Activated naive CD4-positive, alpha-beta T cell treated with anti-CD3 and anti-CD28 coated beads, Interleukin-2, amount 10 ng/mL, durations not matched to agents 7 days and 5 days (primary cell): ENCODE data around the gene LRP4.

Experiments used
- CTCF ChIA-PET: fragments of 350-600 bp; sonication (Branson Sonifier 250); formaldehyde crosslinking; loops from one replicate; lab custom pipeline; 2021; ENCODE audit warnings: antibody characterized with exemption; lab: Charles Lee
- DNase-seq: peaks from one replicate; pipeline ENCODE4 v3.0.0-alpha.2; 2020
- H3K27ac Mint-ChIP-seq: one replicate; pipeline ENCODE4 v1.8.0; 2021; ENCODE audit warnings: mild to moderate bottlenecking, moderate library complexity, mixed read lengths
- H3K27me3 Mint-ChIP-seq: one replicate; pipeline ENCODE4 v1.8.0; 2021; ENCODE audit warnings: mild to moderate bottlenecking, mixed read lengths
- H3K36me3 Mint-ChIP-seq: one replicate; pipeline ENCODE4 v1.8.0; 2021; ENCODE audit warnings: mixed read lengths
- H3K4me1 Mint-ChIP-seq: one replicate; pipeline ENCODE4 v1.8.0; 2021; ENCODE audit warnings: mixed read lengths
- H3K4me3 Mint-ChIP-seq: one replicate; pipeline ENCODE4 v1.8.0; 2021; ENCODE audit warnings: mild to moderate bottlenecking, moderate library complexity, mixed read lengths
- H3K9me3 Mint-ChIP-seq: one replicate; pipeline ENCODE4 v1.8.0; 2021; ENCODE audit warnings: mixed read lengths

The LRP4 gene

DNA sequence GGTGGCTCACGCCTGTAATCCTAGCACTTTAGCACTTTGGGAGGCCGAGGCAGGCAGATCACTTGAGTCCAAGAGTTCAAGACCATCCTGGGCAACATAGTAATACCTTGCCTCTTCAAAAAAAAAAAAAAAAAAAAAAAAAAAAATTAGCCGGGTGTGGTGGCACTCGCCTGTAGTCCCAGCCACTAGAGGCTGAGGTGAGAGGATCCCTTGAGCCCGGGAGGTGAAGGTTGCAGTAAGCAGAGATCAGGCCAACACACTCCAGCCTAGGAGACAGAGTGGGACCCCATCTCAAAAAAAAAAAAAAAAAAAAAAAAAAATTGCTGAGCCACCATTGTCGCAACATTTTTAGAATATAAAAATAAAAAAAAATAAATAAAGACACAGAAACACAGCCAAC lies 79.8 kb downstream of the LRP4 start:
- CTCF ChIA-PET: no interaction called here
- Mint-ChIP-seq H3K4me1 (peaks cover 38% of the 10 kb centered on the region), H3K36me3 (peaks cover 7% of the 10 kb centered on the region), H3K27ac (no peak overlapping the region), H3K27me3 (no peaks in the 10 kb centered on the region), H3K9me3 (no peaks in the 10 kb centered on the region), H3K4me3 (no peak overlapping the region)
- no peak for DNase-seq

DNA sequence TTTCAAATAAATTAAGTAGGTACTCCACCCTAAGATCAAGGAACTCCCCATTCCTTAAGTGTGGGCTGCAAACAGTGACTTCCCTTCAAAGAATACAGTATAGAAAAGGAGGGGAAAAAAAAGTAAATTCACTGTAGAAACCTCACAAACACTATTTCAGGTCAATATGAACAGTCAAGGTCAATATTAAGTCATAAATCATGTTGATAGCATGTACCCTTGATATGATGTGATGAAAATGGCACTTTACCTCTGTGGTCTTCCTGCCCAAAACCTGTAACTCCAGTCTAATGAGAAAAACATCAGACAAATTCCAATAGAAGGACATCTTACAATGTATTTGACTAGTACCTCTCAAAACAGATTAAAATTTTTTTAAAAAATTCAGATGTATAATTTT lies 80.5 kb downstream of the LRP4 start:
- CTCF ChIA-PET: no interaction called here
- Mint-ChIP-seq H3K36me3 (peaks cover 7% of the 10 kb centered on the region), H3K4me1 (peaks cover 32% of the 10 kb centered on the region)

DNA sequence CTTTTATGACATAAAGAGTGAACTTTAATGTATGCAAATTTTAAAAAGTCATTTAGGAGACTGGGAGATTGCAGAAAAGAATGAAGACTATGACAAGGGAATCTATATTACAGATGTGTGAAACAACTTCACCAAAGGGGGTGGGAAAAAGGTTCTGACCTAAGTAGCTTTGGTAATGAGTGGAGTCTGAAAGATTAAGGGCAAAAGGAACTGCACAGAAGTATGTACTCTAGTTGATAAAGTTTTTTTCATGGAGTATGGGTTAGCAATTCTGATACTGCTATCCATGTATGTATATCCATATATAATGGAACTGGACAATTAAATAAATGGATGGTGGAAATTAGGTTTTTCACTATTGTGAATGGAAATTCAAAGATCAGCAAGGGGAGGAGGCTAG lies 81.5 kb downstream of the LRP4 start:
- CTCF ChIA-PET: no interaction called here
- Mint-ChIP-seq H3K4me1 (peaks cover 25% of the 10 kb centered on the region), H3K27me3 (no peaks in the 10 kb centered on the region), H3K4me3 (no peak overlapping the region), H3K27ac (no peak overlapping the region), H3K9me3 (no peaks in the 10 kb centered on the region), H3K36me3 (peaks cover 7% of the 10 kb centered on the region)
- DNase-seq: no peak

More for the DNA sequence above, 80.5 kb downstream of the LRP4 start:
- no peak for DNase-seq
- Mint-ChIP-seq H3K9me3 (no peaks in the 10 kb centered on the region), H3K4me3 (no peak overlapping the region), H3K27me3 (no peaks in the 10 kb centered on the region), H3K27ac (no peak overlapping the region)

DNA sequence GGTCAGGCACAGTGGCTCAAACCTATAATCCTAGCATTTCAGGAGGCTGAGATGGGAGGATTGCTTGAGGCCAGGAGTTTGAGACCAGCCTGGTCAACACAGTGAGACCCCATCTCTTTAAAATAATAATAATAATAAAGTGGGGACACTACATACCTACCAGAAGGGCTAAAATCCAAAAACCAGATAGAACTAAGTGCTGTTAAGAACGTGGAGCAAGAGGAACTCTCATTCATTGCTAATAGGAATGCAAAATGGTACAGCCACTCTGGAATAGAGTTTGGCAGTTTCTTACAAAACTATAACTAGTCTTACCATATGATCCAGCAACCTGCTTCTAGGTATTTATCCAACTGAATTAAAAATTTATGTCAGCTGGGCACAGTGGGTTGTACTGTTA lies 81.9 kb downstream of the LRP4 start:
- H3K9me3 Mint-ChIP-seq: no peaks in the 10 kb centered on the region
- peaks cover 25% of the 10 kb centered on the region for H3K4me1 Mint-ChIP-seq
- CTCF ChIA-PET: no interaction called here
- no peaks in the 10 kb centered on the region for H3K27me3 Mint-ChIP-seq
- DNase-seq: no peak
- H3K27ac Mint-ChIP-seq: no peak overlapping the region
- peaks cover 9% of the 10 kb centered on the region for H3K36me3 Mint-ChIP-seq
- no peak overlapping the region for H3K4me3 Mint-ChIP-seq

DNA sequence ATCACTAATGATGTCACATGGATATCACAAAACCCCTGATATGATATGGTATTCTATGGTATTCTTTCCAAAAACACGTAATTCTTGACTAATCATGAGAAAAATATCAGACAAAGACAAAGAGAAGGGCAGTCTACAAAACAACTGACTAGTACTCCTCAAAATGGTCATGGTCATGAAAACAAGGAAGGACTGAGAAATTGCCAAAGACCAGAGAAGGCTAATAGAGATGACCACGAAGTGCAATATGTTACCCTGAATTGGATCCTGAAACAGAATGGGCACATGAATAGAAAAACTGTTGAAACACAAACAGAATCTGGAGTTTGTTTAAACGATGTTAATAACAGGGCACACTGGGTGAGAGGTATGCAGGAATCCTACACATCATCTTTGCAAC lies 82.5 kb downstream of the LRP4 start:
- Mint-ChIP-seq H3K27ac (no peak overlapping the region), H3K9me3 (no peaks in the 10 kb centered on the region), H3K36me3 (peaks cover 9% of the 10 kb centered on the region), H3K27me3 (no peaks in the 10 kb centered on the region), H3K4me1 (peaks cover 25% of the 10 kb centered on the region), H3K4me3 (no peak overlapping the region)
- CTCF ChIA-PET: interaction anchor here (0.7 kb wide), 1 partner anchor 201 kb away, joined by 4 read pairs; no protein-coding TSS in a partner anchor
- no peak for DNase-seq

DNA sequence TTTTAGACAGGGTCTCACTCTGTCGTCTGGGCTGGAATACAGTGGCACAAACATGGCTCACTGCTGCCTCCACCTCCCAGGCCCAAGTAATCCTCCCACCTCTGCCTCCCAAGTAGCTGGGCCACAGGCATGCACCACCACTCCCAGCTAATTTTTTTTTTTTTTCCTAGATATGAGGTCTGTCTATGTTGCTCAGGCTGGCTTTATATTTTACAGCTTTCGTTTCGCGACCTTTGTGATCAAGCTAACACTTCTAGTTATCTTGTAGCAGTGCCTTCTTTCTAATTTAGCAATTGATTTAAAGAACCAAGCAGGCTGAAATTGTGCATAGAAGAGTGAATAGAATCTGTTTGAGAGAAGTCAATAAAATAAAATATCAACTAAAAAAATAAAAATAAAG lies 83.5 kb downstream of the LRP4 start:
- H3K27ac Mint-ChIP-seq: no peak overlapping the region
- no peaks in the 10 kb centered on the region for H3K9me3 Mint-ChIP-seq
- H3K27me3 Mint-ChIP-seq: no peaks in the 10 kb centered on the region
- DNase-seq: no peak
- CTCF ChIA-PET: no interaction called here
- H3K36me3 Mint-ChIP-seq: peaks cover 9% of the 10 kb centered on the region
- H3K4me1 Mint-ChIP-seq: peaks cover 19% of the 10 kb centered on the region
- H3K4me3 Mint-ChIP-seq: no peak overlapping the region

DNA sequence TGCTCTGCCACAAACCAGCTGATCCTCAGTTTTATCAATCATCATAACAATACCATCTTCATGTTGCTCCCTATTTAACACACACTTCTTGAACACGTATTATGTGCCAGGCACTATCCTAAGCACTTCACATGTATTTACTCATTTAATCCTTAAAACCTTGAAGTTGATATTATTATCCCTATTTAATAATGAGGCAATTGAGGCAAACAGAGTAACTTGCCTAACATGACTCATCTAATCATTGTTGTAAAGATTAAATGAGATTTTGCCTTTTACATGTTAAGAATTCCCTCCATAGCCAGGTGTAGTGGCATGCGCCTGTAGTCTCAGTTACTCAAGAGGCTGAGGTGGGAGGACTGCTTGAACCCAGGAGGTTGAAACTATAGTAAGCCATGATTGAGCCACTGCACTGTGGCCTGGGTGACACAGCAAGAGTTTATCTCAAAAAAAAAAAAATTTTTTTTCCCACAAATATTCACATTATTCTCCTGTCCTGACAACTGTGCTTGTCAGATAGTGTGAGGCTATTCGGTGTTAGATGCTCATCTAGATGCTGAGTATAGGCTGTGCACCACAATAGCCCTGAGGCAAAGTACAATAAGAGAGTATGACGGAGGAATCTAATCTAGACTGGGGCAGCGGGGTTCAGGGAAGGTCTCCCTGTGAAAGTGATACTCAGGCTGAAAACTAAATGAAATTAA lies 85.7 kb downstream of the LRP4 start:
- Mint-ChIP-seq H3K27ac (no peak overlapping the region), H3K36me3 (peaks cover 9% of the 10 kb centered on the region), H3K9me3 (no peaks in the 10 kb centered on the region), H3K27me3 (no peaks in the 10 kb centered on the region), H3K4me1 (peaks cover 15% of the 10 kb centered on the region), H3K4me3 (no peak overlapping the region)
- no peak for DNase-seq
- CTCF ChIA-PET: no interaction called here

DNA sequence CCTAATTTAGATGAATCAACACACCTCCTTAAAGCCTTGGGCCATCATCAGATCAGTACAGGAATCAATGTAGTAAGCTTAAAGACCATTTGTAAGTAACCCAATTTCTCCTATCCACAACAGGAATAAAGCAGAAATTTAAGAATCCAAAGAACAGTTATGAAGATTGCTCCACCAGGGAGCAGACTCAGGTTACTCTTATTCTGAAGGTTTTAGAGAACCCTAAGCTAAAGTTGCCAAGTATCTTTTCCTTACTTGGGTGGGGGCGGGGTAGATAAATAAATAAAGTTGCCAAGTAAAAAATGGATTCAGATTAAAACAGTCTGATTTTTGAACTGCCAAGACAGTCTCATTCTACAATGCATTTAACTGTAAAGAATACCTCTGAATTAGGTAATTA lies 90.4 kb downstream of the LRP4 start:
- Mint-ChIP-seq H3K9me3 (no peaks in the 10 kb centered on the region), H3K4me3 (peak overlapping the region; percentile 15), H3K27ac (no peak overlapping the region), H3K4me1 (peaks cover 32% of the 10 kb centered on the region), H3K27me3 (no peaks in the 10 kb centered on the region), H3K36me3 (peaks cover 4% of the 10 kb centered on the region)
- CTCF ChIA-PET: no interaction called here
- DNase-seq: no peak

DNA sequence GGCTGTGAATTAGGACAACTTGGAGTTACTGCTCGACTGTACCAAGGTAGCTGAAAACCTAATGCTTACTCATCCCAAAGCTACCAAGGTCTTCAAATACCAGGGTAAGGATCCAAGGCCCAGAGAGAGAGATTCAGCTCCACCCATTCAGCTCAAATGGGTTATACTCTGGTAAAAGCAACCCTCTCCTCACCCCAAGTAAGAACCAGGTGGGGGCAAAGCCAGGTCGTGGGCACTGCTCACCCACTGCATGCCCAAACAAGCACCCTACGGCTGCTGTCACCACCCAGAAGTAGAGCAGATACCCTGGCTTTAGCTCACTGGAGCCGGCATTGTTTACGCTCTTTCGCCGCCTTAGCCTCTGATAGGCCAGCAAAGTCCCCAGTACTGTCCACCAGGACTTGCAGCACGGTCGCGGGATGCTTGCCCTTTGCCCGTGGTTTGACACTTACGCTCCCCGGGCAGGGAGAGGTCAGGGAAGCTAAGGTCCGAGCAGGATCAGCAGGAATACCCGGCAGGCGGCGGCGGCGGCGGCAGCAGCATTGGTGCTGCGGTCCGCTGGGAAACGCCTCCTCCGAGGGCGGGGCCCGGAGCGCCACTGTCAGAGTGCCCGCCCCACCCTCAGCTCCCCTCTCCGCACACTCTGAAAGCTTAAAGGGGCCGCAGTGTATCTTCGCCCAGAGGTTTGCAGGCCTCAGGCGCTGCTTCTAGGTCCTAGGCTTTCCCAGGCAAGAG lies 91.9 kb downstream of the LRP4 start:
- DNase-seq: peak; percentile 87
- H3K9me3 Mint-ChIP-seq: no peaks in the 10 kb centered on the region
- H3K27ac Mint-ChIP-seq: peak overlapping the region; percentile 30
- peaks cover 3% of the 10 kb centered on the region for H3K36me3 Mint-ChIP-seq
- H3K4me3 Mint-ChIP-seq: peak overlapping the region; percentile 60
- CTCF ChIA-PET: interaction anchor here (0.6 to 0.9 kb wide), 3 partner anchors 50 to 81 kb away, joined by 3 read pairs; no protein-coding TSS in a partner anchor
- no peaks in the 10 kb centered on the region for H3K27me3 Mint-ChIP-seq
- peaks cover 32% of the 10 kb centered on the region for H3K4me1 Mint-ChIP-seq

DNA sequence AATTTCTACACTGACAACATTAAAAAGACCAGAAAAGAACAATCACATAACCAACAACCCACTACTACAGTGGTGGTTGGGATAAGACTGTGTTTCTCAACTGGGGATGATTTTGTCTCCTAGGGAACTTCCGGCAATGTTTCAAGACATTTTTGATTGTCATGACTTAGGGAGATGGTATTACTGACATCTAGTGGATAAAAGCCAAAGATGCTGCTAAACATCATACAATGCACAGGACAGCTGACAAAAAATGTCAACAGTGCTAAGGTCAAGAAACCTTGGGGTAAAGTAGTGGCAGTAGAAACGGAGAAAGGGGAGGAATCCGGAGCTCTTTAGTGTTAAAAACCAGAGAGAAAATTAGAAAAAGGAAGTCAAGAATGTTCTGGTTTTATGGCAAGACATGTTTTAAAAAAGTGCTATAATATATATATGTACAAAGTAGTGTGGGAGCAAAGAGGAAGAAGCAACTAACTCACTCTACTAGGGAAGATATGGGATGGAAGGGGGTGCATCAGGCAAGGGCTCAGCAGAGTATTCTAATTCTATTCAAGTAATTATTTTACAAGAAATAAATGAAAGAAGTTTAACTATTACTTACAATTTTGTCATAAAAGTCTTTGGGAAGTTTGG lies 109.4 kb downstream of the LRP4 start:
- peaks cover 8% of the 10 kb centered on the region for H3K4me1 Mint-ChIP-seq
- H3K4me3 Mint-ChIP-seq: no peak overlapping the region
- H3K36me3 Mint-ChIP-seq: peaks cover 50% of the 10 kb centered on the region
- H3K27ac Mint-ChIP-seq: no peak overlapping the region
- H3K27me3 Mint-ChIP-seq: no peaks in the 10 kb centered on the region
- no peaks in the 10 kb centered on the region for H3K9me3 Mint-ChIP-seq
- CTCF ChIA-PET: interaction anchor here (0.6 kb wide), 1 partner anchor 19 kb away, joined by 3 read pairs; no protein-coding TSS in a partner anchor
- DNase-seq: no peak
